ENCODE data around the gene DLG5.
A peak's percentile ranks its signal among the peaks of the same experiment; 100 is the strongest.

Gene DLG5

GRCh38 chr10:77873536-77874380 is 52.8 kb downstream of the DLG5 start:
- TF ChIP-seq FOXM1 (IDR thresholded peaks at IDR 0.05; ENCODE audit: borderline replicate concordance, low read depth) (no peak), ZBTB7A (IDR thresholded peaks at IDR 0.05; ENCODE audit: low read depth) (peak; percentile 82), RAD21 (IDR thresholded peaks at IDR 0.05; ENCODE audit: low read depth) (no peak), NFIC (IDR thresholded peaks at IDR 0.05) (peak; percentile 95), EP300 (IDR thresholded peaks at IDR 0.05; ENCODE audit: borderline replicate concordance) (peak; percentile 66), TAF1 (IDR thresholded peaks at IDR 0.05; ENCODE audit: low read depth) (no peak), CREB1 (IDR thresholded peaks at IDR 0.05; ENCODE audit: low read depth) (no peak), YY1 (IDR thresholded peaks at IDR 0.05; ENCODE audit: low read depth) (0 out of 2 replicates have a peak, but pooled peaks have one; percentile 14), CEBPB (IDR thresholded peaks at IDR 0.05) (peak; percentile 48; the same call in 1 of the 2 replicates), EGR1 (IDR thresholded peaks at IDR 0.05) (no peak), TCF12 (IDR thresholded peaks at IDR 0.05; ENCODE audit: low read depth) (peak; percentile 74), TEAD4 (IDR thresholded peaks at IDR 0.05) (no peak)
- TF ChIP-seq, protein P1, sequence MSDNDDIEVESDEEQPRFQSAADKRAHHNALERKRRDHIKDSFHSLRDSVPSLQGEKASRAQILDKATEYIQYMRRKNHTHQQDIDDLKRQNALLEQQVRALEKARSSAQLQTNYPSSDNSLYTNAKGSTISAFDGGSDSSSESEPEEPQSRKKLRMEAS (IDR thresholded peaks at IDR 0.05) = peak; percentile 99
- TF ChIP-seq, protein P2, sequence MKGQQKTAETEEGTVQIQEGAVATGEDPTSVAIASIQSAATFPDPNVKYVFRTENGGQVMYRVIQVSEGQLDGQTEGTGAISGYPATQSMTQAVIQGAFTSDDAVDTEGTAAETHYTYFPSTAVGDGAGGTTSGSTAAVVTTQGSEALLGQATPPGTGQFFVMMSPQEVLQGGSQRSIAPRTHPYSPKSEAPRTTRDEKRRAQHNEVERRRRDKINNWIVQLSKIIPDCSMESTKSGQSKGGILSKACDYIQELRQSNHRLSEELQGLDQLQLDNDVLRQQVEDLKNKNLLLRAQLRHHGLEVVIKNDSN (IDR thresholded peaks at IDR 0.05) = peak; percentile 75
- TF ChIP-seq, protein P3, sequence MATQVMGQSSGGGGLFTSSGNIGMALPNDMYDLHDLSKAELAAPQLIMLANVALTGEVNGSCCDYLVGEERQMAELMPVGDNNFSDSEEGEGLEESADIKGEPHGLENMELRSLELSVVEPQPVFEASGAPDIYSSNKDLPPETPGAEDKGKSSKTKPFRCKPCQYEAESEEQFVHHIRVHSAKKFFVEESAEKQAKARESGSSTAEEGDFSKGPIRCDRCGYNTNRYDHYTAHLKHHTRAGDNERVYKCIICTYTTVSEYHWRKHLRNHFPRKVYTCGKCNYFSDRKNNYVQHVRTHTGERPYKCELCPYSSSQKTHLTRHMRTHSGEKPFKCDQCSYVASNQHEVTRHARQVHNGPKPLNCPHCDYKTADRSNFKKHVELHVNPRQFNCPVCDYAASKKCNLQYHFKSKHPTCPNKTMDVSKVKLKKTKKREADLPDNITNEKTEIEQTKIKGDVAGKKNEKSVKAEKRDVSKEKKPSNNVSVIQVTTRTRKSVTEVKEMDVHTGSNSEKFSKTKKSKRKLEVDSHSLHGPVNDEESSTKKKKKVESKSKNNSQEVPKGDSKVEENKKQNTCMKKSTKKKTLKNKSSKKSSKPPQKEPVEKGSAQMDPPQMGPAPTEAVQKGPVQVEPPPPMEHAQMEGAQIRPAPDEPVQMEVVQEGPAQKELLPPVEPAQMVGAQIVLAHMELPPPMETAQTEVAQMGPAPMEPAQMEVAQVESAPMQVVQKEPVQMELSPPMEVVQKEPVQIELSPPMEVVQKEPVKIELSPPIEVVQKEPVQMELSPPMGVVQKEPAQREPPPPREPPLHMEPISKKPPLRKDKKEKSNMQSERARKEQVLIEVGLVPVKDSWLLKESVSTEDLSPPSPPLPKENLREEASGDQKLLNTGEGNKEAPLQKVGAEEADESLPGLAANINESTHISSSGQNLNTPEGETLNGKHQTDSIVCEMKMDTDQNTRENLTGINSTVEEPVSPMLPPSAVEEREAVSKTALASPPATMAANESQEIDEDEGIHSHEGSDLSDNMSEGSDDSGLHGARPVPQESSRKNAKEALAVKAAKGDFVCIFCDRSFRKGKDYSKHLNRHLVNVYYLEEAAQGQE (IDR thresholded peaks at IDR 0.05; ENCODE audit: low read depth) = no peak

GRCh38 chr10:77872947-77873535 is 53.5 kb downstream of the DLG5 start:
- TF ChIP-seq YY1 (IDR thresholded peaks at IDR 0.05; ENCODE audit: low read depth) (no peak), TEAD4 (IDR thresholded peaks at IDR 0.05) (no peak), ZBTB7A (IDR thresholded peaks at IDR 0.05; ENCODE audit: low read depth) (no peak), FOXM1 (IDR thresholded peaks at IDR 0.05; ENCODE audit: borderline replicate concordance, low read depth) (no peak), EP300 (IDR thresholded peaks at IDR 0.05; ENCODE audit: borderline replicate concordance) (no peak), TCF12 (IDR thresholded peaks at IDR 0.05; ENCODE audit: low read depth) (no peak), CEBPB (IDR thresholded peaks at IDR 0.05) (no peak)
- TF ChIP-seq, protein P2 (IDR thresholded peaks at IDR 0.05) = no peak
- TF ChIP-seq, protein P1 (IDR thresholded peaks at IDR 0.05) = no peak
- TF ChIP-seq, protein P3 (IDR thresholded peaks at IDR 0.05; ENCODE audit: low read depth) = no peak

GRCh38 chr10:77872151-77872946 is 54.2 kb downstream of the DLG5 start:
- TF ChIP-seq, protein P3 (IDR thresholded peaks at IDR 0.05; ENCODE audit: low read depth) = no peak
- TF ChIP-seq ZBTB7A (IDR thresholded peaks at IDR 0.05; ENCODE audit: low read depth) (no peak), TAF1 (IDR thresholded peaks at IDR 0.05; ENCODE audit: low read depth) (no peak), YY1 (IDR thresholded peaks at IDR 0.05; ENCODE audit: low read depth) (no peak), NFIC (IDR thresholded peaks at IDR 0.05) (no peak), CEBPB (IDR thresholded peaks at IDR 0.05) (no peak), CREB1 (IDR thresholded peaks at IDR 0.05; ENCODE audit: low read depth) (no peak)
- TF ChIP-seq, protein P2 (IDR thresholded peaks at IDR 0.05) = no peak
